ENCODE measurements around the gene PLEKHG4B. TPM values are rescaled to one million over a fixed set of nuclear protein-coding genes. Genes with fewer than 3 reads are reported as not detected.

Gene PLEKHG4B
- total and polyA plus RNA-seq, 2 of the 8 experiments (the other 6 are each of a cell fraction or from before 2014, with no cell fraction given), result 31.1 to 43.6 TPM

GRCh38 chr5:189976-190365 is 98.0 kb downstream of the PLEKHG4B start:
- H2BK12ac ChIP-seq (ENCODE audit: low read depth, low read length), result no peak overlapping the region
- no peak overlapping the region for H2AFZ ChIP-seq (ENCODE audit: low read length)
- no peak overlapping the region for H3K27ac ChIP-seq (ENCODE audit: low read depth, low read length)
- H3K23me2 ChIP-seq (ENCODE audit: low read depth, low read length), result no peaks in the 10 kb centered on the region
- H3K4me3 ChIP-seq (ENCODE audit: extremely low read depth in 1 of 4, insufficient read depth in 2 of 4, low read depth in 3 of 4, low read length in 4 of 4), result no peak overlapping the region
- H4K91ac ChIP-seq (replicated peaks; ENCODE audit: insufficient read length, low read length), result peak overlapping the region; percentile 6
- no peaks in the 10 kb centered on the region for H3K79me2 ChIP-seq (ENCODE audit: control insufficient read depth in 1 of 2, insufficient read depth in 2 of 2, low read length in 2 of 2)
- no peaks in the 10 kb centered on the region for H3K36me3 ChIP-seq (ENCODE audit: control insufficient read depth in 2 of 4, insufficient read depth in 4 of 4, low read length in 3 of 4)
- no peak overlapping the region for H2BK5ac ChIP-seq (ENCODE audit: low read depth, low read length)
- no peaks in the 10 kb centered on the region; the same call in 1 of the 2 replicates for H3K79me1 ChIP-seq (ENCODE audit: low read depth, low read length)
- H3K9ac ChIP-seq (replicated peaks in 1 of 4; ENCODE audit: extremely low read depth in 1 of 4, low read depth in 3 of 4, low read length in 3 of 4), result no peak overlapping the region
- H2BK15ac ChIP-seq (ENCODE audit: low read length), result no peak overlapping the region
- ChIA-PET CTCF (ENCODE audit: partially characterized antibody) (interaction anchor here (0.6 to 2.0 kb wide), 8 partner anchors 11 to 151 kb away, joined by 3 to 12 read pairs (median 4); partner anchors contain the start of genes CCDC127, PDCD6 and SDHA), POLR2A (ENCODE audit: partially characterized antibody) (interaction anchor here (2.0 to 3.1 kb wide), 2 partner anchors 13 to 28 kb away, joined by 5 to 11 read pairs; partner anchors contain the start of genes CCDC127 and SDHA)
- no peak overlapping the region for H3K23ac ChIP-seq (ENCODE audit: insufficient read length)
- no peak overlapping the region for H4K5ac ChIP-seq (ENCODE audit: insufficient read length, low read depth, low read length)
- H3K27me3 ChIP-seq (replicated peaks in 1 of 4; ENCODE audit: control insufficient read depth in 3 of 4, extremely low read depth in 1 of 4, insufficient read depth in 3 of 4, low read length in 3 of 4), result no peaks in the 10 kb centered on the region
- H3K4me1 ChIP-seq (replicated peaks in 1 of 4; ENCODE audit: control insufficient read depth in 3 of 4, insufficient read depth in 4 of 4, low read length in 3 of 4), result peaks cover 0 to 12% (median 9%) of the 10 kb centered on the region in 4 experiments; a peak in 5 of 7 replicates
- H2BK120ac ChIP-seq (replicated peaks; ENCODE audit: low read depth, low read length), result no peak overlapping the region
- H2AK5ac ChIP-seq (ENCODE audit: low read depth, low read length), result no peak overlapping the region
- 81% methylated on average over 11 of the region's 11 CpGs; no CpG with 5 or more reads in 1 of the 2 experiments for WGBS, 2 experiments (ENCODE audit: extremely low coverage in 1 of 2, insufficient coverage in 1 of 2, insufficient read length in 1 of 2, insufficient replicate concordance in 2 of 2, low coverage in 1 of 2, low lambda C conversion rate in 2 of 2, missing lambda C conversion rate in 1 of 2)
- no peak overlapping the region for H3K56ac ChIP-seq (replicated peaks; ENCODE audit: insufficient read length, low read depth, low read length)
- H3K4me2 ChIP-seq (ENCODE audit: insufficient read depth in 1 of 2, low read depth in 2 of 2, low read length in 2 of 2), result no peak overlapping the region
- H3K18ac ChIP-seq (ENCODE audit: extremely low read depth, low read length), result no peak overlapping the region
- H3K4ac ChIP-seq (replicated peaks; ENCODE audit: insufficient read length, low read depth, low read length), result no peak overlapping the region
- H2BK20ac ChIP-seq (ENCODE audit: low read length), result no peak overlapping the region
- no peak for DNase-seq (ENCODE audit: low read depth in 1 of 2, low spot score in 2 of 2)
- peak overlapping the region; percentile 65; the same call in 1 of the 2 replicates for H4K8ac ChIP-seq (ENCODE audit: extremely low read depth, insufficient read depth, low read length)
- no peak for FAIRE-seq
- H3K14ac ChIP-seq (ENCODE audit: insufficient read length), result no peak overlapping the region
- no peaks in the 10 kb centered on the region for H3K9me3 ChIP-seq (ENCODE audit: insufficient read depth in 2 of 2, low read depth in 1 of 2, low read length in 1 of 2)
- peaks cover 3 to 12% of the 10 kb centered on the region in 2 experiments for H4K20me1 ChIP-seq (replicated peaks in 1 of 2; ENCODE audit: control insufficient read depth in 1 of 2, insufficient read depth in 2 of 2, low read length in 2 of 2)
- no peak for TF ChIP-seq SP4 (IDR thresholded peaks at IDR 0.05; ENCODE audit: low read length)
- no peak for TF ChIP-seq PHF8 (conservative IDR thresholded peaks at IDR 0.05; ENCODE audit: low read depth, low read length)
- TF ChIP-seq ZNF274 (IDR thresholded peaks at IDR 0.05; ENCODE audit: borderline replicate concordance, extremely low read depth, low read length), result no peak
- TF ChIP-seq JUN (IDR thresholded peaks at IDR 0.05; ENCODE audit: low read depth, low read length), result no peak
- TF ChIP-seq HDAC6 (IDR thresholded peaks at IDR 0.05; ENCODE audit: low read depth, low read length), result no peak
- no peak for TF ChIP-seq TAF7 (optimal IDR thresholded peaks at IDR 0.05; ENCODE audit: borderline replicate concordance, low read depth, low read length)
- no peak for TF ChIP-seq ASH2L (IDR thresholded peaks at IDR 0.05; ENCODE audit: low read length)
- no peak for TF ChIP-seq ATF3 (IDR thresholded peaks at IDR 0.05; ENCODE audit: insufficient read depth, low read depth, low read length)
- no peak for TF ChIP-seq BRCA1 (IDR thresholded peaks at IDR 0.05; ENCODE audit: low read depth, low read length)
- no peak for TF ChIP-seq KDM1A (IDR thresholded peaks at IDR 0.05; ENCODE audit: borderline replicate concordance, low read length)
- TF ChIP-seq TEAD4 (IDR thresholded peaks at IDR 0.05; ENCODE audit: low read depth, low read length), result no peak
- no peak for TF ChIP-seq GTF2F1 (IDR thresholded peaks at IDR 0.05; ENCODE audit: borderline replicate concordance, low read depth, low read length)
- TF ChIP-seq POLR2AphosphoS5 (IDR thresholded peaks at IDR 0.05; ENCODE audit: low read depth, low read length), result no peak
- TF ChIP-seq CTBP2 (IDR thresholded peaks at IDR 0.05; ENCODE audit: borderline replicate concordance, insufficient read depth, insufficient read length, low read length), result no peak
